OCI-LY3 (cell line): ENCODE measurements around the gene ESPN.

Experiments
- CTCF ChIP-seq: fragments of 200-600, 300-600 bp; sonication (generic); IDR thresholded peaks from 2 replicates; pipeline ENCODE4 v1.5.1; 2014; ENCODE audit warnings: antibody characterized with exemption, low read length, low read depth
- EZH2phosphoT487 ChIP-seq: fragments of 200-600 bp; shearing (Covaris generic); IDR thresholded peaks from 2 replicates; pipeline ENCODE4 v1.6.1; 2018; ENCODE audit warnings: antibody characterized with exemption, mixed run types, low read depth

DNA sequence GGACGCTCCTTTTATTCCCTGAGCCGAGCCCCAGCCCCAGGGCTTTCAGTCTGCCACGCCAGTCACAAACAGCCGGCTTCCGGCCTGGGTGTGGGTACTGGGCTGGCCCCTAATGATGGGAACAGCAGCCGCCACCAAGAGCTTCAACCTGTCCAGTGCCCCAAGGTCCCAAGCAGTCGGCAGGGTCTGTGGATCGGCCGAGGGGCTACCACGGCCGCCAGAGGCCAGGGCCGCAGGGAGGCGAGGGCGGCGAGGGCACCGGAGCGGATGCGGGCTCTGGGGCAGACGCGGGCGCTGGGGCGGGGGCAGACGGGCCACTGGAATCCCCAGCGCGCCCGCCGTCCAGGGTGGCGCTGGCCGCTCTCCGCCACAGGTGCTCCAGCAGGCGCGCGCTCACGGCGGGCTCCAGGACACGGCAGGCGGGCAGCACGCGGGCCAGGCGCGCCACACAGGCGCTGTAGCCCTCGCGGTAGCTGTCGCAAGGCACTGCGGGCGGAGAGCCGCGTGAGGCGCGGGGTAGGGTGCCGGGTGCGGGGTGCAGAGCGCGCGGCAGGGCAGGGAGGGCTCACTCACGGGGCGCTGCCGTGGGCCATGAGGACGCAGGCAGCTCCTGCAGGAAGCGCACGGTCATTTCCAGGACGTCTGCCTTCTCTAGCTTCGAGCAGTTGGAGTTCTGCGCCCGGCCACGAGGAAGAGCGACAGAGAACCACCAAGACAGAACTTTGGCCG, 5.7 kb upstream of the ESPN start:
- no peak for TF ChIP-seq CTCF
- TF ChIP-seq EZH2phosphoT487: no peak
